IPS-18c (cell line): ENCODE results near the gene YOD1.
A peak's percentile ranks its signal among the peaks of the same experiment; 100 is the strongest.
"Not testable (repeated sequence)": the region's sequence is repeated elsewhere in the genome, so short reads cannot be mapped to it uniquely, and the experiment has no call there.

ENCODE experiments used
- H3K4me3 ChIP-seq: 2 replicates; pipeline ENCODE4 v1.7.0; 2013; ENCODE audit warnings: low read depth, mild to moderate bottlenecking, low read length, moderate library complexity; ENCODE audit not compliant: insufficient read depth
- H3K9me3 ChIP-seq: one replicate; pipeline ENCODE4 v1.6.1; 2013; ENCODE audit warnings: mild to moderate bottlenecking, low read length, moderate library complexity; ENCODE audit not compliant: control insufficient read depth, insufficient read depth

Gene YOD1

DNA sequence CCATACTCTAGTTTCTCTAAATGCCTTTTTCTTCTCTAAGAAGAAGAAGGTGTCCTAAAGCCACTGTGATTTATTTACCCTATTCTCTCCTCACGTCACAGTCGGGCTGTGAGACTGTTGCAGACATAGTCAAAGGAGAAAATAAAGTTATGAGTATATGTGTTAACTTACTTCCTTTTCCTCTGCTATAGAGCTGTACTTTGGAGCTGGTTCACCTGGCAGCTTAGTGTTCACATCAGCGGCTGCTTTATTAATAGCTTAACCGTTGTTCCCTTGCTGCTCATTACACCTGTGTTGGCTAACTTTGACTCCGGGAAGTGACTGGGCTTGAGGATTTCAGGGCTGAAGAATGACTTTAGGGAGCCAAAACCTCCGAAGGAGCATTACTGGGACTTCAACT lies 5.7 kb upstream of the YOD1 start:
- H3K4me3 ChIP-seq = no peak overlapping the region
- H3K9me3 ChIP-seq = peaks cover 4% of the 10 kb centered on the region

DNA sequence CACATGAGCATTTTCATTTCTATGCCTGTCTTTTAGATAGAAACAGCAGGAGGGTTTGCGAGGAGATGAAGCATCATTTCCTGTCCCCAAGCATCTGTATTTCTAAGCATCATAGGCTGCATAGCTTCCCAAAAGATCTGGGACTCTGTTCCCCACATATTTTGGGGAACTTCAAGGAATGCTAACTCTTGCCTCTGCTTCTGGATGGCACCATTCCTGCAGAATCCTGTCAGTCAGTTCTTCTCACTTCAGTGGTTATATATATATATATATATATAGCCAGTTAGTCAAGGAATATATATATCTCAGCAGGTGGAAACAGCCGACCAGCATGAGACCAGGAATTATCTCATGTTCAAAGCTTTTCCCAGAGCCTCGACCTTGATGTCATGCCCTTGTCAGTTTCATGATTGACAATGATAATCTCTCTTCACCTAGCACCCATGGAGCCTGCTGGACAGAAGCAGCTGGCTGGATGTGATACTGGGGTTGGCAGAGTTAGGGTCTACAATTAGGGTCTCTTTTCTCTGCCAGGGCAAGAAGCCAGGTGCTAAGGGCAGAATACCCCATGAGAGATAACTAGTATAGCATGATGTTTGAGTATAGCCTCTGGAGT lies 4.5 kb upstream of the YOD1 start:
- H3K9me3 ChIP-seq = peaks cover 4% of the 10 kb centered on the region
- H3K4me3 ChIP-seq = no peak overlapping the region

DNA sequence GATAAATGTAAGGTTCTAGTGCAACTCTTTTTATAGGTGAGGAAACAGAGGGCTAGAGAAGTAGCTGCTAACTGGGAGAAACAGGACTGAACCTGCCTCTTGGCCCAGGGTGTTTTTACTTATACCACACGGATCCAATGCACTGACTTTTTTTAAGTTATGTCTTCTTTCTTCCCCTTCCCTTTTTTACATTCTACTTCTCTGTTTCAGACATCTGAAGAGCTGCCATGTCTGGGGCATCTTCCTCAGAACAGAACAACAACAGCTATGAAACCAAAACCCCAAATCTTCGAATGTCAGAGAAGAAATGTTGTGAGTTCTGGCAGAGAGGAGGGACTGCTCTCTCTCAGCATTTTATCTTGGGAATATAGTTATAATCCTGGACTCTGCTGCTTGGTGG lies 3.5 kb upstream of the YOD1 start:
- Histone ChIP-seq H3K9me3 (peaks cover 4% of the 10 kb centered on the region), H3K4me3 (no peak overlapping the region)

DNA sequence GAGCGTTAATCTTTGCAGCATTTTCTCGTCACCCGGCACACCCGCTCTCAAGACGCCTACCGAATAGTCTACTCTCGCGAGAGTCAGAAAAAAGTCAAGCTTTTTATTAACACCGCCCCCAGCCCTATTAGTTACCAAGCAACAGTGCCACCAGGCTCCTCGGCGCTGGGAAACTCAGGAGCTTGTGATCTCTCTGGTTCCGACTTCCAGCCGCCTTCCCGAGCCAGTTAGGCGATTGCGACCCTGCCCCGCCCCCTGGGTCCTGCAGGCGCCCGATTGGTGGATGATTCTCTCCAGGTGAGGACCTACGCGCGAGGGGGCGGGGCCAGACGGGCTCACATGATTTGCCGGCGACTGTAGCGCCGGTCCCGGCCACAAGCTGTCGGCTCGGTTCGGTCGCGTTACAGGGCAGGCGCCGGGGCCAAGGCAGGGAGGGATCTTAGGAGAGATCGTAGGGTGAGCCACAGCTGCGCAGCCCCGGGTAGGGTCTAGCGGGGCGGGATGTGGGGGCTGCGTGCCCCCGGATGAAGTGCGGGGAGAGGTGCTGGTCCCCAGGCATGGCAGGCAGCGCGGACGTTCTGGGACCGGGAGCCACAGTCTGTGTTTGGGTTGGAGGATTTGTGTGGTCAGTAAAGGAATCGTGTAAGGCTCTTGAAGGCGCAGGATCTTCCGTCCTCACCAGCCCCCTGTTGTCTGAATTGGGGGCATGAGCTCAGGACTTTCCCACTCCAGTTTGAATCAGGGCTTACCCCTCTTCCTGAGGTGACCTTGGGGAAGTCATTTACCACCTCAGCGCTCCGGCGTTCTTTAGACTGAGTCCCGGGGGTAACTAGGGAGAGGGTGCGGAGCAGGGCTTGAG lies 2.1 kb upstream of the YOD1 start, which contains the start of gene PFKFB2:
Gene PFKFB2, plus strand, starts transcription at position 365 of the 859 bp plus-strand sequence. CDS start 1,443 bp downstream, outside the sequence.
- Histone ChIP-seq H3K9me3 (peaks cover 2% of the 10 kb centered on the region), H3K4me3 (peak within 1 kb of the TSS; percentile 93)

- Histone ChIP-seq H3K9me3 (peaks cover 2% of the 10 kb centered on the region), H3K4me3 (peak overlapping the region; percentile 100)
Measured at GRCh38 chr1:207050480-207051190, 373 bp downstream of the YOD1 start.

DNA sequence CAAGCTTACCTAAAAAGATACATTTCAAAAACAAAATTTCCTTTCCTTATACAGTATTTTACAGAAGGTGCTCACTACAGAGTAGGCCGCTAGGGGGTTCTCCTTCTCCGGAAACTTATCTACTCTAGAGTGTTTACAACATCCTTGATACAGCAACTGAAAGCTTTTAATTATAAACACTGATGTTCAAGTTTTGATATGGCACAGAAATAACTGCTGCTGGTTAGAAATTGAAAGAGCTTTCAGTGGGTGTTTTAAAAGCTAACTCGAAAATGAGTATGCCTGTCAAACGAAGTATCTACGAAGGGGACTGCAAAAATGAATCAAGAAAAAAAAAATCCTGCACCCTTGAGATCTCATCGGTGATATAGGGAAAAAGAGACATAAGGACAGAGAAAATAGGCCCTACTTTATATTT lies 1.0 kb downstream of the YOD1 start:
- H3K9me3 ChIP-seq = peaks cover 2% of the 10 kb centered on the region
- peak overlapping the region; percentile 100 for H3K4me3 ChIP-seq

DNA sequence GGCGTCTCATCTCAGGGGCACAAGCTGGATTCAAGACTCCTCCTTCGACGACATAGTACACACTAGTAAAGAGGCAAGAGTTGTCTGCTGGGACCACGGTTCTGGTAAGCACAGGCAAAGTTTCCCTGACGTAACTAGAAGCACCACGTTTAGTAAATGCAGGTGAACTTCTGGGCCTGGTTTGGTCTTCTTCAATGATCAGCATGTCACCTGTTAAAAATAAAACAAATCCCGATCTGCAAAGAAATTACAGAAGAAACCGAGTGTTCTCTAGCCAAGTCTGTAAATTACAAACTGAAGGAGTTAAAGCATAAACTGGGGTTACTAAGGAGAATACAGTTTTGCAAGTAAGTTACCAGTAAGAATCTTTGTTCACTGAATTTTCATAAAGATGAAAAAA lies 1.5 kb downstream of the YOD1 start:
- peaks cover 2% of the 10 kb centered on the region for H3K9me3 ChIP-seq
- H3K4me3 ChIP-seq = peak overlapping the region; percentile 100; the same call in 1 of the 2 replicates

- Histone ChIP-seq H3K9me3 (peaks cover 2% of the 10 kb centered on the region), H3K4me3 (no peak overlapping the region; the same call in 1 of the 2 replicates)
Measured at GRCh38 chr1:207049054-207049453, 2.0 kb downstream of the YOD1 start.

DNA sequence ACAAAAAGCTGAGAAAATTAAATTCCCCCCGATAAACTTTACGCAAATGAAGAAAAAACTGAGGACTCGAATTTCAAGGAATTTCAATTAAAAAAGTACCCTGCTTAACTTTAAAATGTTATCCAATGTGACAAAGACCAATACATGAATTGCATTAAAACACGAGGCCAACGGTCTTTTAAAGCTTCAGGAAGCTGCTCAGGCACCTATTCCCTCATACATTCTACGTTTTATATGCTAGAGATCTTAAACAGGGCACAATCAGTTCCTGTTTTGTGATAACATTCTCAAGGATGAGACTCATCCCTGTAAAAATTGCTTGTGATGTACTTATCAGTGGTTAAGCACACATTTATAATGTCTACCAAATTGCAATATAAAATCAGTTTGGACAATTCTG lies 3.0 kb downstream of the YOD1 start:
- peaks cover 2% of the 10 kb centered on the region for H3K9me3 ChIP-seq
- no peak overlapping the region for H3K4me3 ChIP-seq

DNA sequence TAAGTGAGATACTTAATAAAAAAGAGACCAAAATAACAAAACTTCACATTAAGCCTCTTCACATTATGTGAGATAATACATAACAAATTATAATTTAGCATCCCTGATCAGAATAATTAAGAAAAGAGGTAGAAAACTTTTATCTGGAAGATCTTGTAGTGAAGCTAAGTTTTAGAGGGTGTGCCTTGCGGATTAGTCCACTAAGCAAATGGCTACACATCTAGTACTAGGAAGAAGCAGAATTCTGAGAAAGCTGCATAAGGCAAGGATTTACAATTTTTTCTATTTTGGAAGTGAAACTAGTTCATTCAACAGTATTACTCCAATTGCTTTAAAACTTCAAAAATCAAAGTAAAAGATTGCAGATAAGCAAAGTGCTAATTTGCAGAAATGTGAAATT lies 3.5 kb downstream of the YOD1 start:
- H3K4me3 ChIP-seq = no peak overlapping the region
- H3K9me3 ChIP-seq = peaks cover under 1% of the 10 kb centered on the region

GRCh38 chr1:207045453-207045852 lies 5.6 kb downstream of the YOD1 start:
- Histone ChIP-seq H3K4me3 (no peak overlapping the region), H3K9me3 (no peaks in the 10 kb centered on the region)

- not testable (repeated sequence) for H3K9me3 ChIP-seq, H3K4me3 ChIP-seq
Measured at GRCh38 chr1:207041397-207041796, 9.6 kb downstream of the YOD1 start.

DNA sequence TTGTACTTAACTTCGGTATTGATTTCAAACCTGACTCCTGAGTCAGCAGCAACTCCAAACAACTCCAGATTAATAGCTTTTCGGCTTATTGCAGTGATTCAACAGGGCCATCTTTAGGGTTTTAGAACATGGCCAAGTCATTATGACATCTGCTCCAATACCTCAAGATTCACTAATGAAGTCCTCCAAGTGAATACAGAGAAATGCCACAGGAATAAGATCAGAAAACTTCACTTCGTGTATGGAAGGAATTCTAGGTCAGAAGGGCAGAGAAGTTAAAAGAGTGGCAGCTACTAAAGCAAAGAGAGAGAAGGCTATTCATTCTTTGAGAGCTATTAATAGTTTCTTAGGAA lies 10.9 kb downstream of the YOD1 start:
- Histone ChIP-seq H3K9me3 (no peaks in the 10 kb centered on the region), H3K4me3 (no peak overlapping the region)

DNA sequence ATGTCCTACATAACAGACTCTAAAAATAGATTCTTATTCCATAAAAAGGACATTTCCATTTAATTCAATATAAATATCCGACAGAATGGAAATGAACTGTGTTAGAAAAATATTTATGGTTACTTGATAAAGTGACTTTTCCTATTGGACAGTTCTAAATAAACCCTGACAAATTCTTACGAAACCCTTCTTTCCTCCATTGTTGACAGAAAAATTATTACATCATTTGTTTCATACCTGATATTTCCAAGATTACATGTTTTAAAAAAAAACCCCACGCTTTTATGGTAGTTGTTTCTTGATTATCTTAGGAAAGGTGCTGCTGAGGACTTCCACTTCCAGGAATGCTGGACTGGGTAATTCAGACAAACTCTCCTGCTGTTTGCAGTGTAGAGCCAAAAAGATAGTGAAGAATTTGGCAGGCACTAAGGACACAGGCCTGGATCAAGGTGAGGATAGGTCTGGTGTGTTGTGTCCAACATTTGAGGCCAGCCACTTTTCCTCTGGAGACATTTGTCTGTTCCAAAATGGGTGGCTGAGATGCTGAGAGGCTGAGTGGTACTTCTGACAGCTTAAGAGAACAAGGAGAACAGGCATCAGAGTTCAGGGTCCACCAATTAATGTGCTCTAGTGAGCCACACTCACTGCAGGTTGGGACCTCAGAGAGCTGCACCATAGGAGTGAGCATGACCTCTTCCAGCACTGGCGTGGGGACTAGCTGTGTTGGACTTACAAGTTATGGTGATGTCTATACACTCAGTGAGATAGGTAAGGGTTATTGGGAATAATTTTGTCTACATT lies 11.4 kb downstream of the YOD1 start:
- Histone ChIP-seq H3K9me3 (no peaks in the 10 kb centered on the region), H3K4me3 (no peak overlapping the region)

DNA sequence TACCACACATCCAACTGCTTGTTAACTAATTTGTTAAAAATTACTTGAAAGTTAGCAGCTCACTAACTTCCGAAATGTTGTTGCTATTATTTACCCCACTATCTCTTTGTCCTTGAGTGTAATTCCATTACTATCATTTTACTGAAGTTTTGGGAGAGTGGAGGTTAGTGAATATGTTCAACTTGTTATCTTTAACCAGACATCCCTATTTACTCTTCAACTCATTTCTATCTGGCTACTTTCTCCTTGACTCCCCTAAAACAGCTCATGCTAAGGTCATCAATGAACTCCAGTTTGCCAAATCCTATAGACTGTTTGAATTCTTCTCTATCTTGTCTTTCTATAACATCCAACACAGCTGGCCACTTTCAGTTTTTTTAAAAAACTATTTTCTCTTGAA lies 14.1 kb downstream of the YOD1 start:
- no peaks in the 10 kb centered on the region for H3K9me3 ChIP-seq
- no peak overlapping the region for H3K4me3 ChIP-seq

DNA sequence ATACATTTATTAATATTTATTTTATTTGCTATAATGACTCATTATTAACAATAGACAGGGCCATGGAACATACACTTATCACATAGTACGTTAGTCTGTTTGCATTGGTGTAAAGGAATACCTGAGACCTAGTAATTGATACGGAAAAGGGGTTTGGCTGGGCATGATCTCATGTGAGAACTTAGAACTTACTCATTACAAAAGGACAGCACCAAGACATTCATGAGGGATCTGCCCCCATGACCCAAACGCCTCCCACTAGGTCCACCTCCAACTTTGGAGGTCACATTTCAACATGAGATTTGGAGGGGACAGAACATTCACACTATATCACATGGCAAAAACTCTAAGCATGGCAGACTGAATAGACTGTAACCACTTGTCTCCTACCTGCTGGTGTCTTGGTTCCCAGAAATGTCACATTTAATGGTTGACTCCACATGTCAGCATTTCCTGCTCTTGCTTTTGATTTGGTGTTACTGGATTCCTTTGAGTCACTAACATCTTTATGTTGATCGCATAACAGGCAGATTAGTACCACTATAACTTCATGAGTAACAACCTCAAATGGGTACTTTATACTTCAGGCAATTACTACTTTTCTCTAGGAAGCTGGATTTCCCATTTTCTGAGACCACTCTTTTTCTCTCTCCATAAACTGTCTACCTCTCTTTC lies 15.0 kb downstream of the YOD1 start:
- Histone ChIP-seq H3K9me3 (no peaks in the 10 kb centered on the region), H3K4me3 (no peak overlapping the region)

GRCh38 chr1:207034998-207035397 lies 16.0 kb downstream of the YOD1 start:
- Histone ChIP-seq H3K4me3 (no peak overlapping the region), H3K9me3 (no peaks in the 10 kb centered on the region)
